Fibroblast of lung (primary cell): ENCODE data around the gene DHX57. TPM values are rescaled to one million over a fixed set of nuclear protein-coding genes. Genes with fewer than 3 reads are reported as not detected.

ENCODE experiments used
- DNase-seq, 2 donors: peaks; one replicate each; pipeline versions ENCODE4 v3.0.0 to v3.0.0-alpha.2; 2010; ENCODE audit warnings: low read depth in 2 of 2
- H2AFZ ChIP-seq: 2 replicates; pipeline ENCODE4 v1.5.1; 2012; ENCODE audit warnings: low read length, control low read depth, inconsistent platforms
- H3K27ac ChIP-seq: 2 replicates; pipeline ENCODE4 v1.5.1; 2011; ENCODE audit warnings: low read length, control low read depth; ENCODE audit not compliant: insufficient read depth
- H3K27me3 ChIP-seq: 2 replicates; pipeline ENCODE4 v1.5.1; 2011; ENCODE audit warnings: mild to moderate bottlenecking, low read length; ENCODE audit not compliant: control insufficient read depth, insufficient read depth
- H3K36me3 ChIP-seq: 2 replicates; pipeline ENCODE4 v1.5.1; 2011; ENCODE audit warnings: low read length; ENCODE audit not compliant: control insufficient read depth, insufficient read depth
- H3K4me1 ChIP-seq: 2 replicates; pipeline ENCODE4 v1.5.1; 2011; ENCODE audit warnings: low read length; ENCODE audit not compliant: control insufficient read depth, insufficient read depth; ENCODE audit errors: extremely low read depth
- H3K4me2 ChIP-seq: 2 replicates; pipeline ENCODE4 v1.5.1; 2011; ENCODE audit warnings: low read length, control low read depth; ENCODE audit not compliant: insufficient read depth; ENCODE audit errors: extremely low read depth
- H3K4me3 ChIP-seq, 4 experiments: fragments of 200-600 bp in 1 of 4; sonication (generic) in 1 of 4; replicated peaks in 1 of 4; 2 replicates each; pipeline ENCODE4 v1.5.1; 2011 to 2016; ENCODE audit warnings: low read length in 4 of 4, low read depth in 3 of 4, mild to moderate bottlenecking in 3 of 4, control low read depth in 2 of 4, inconsistent platforms in 1 of 4, mixed read lengths in 1 of 4; ENCODE audit not compliant: insufficient read depth in 1 of 4; ENCODE audit errors: control extremely low read depth in 1 of 4
- H3K79me2 ChIP-seq: 2 replicates; pipeline ENCODE4 v1.5.1; 2012; ENCODE audit warnings: mild to moderate bottlenecking, low read length, inconsistent platforms; ENCODE audit not compliant: control insufficient read depth, insufficient read depth
- H3K9ac ChIP-seq: 2 replicates; pipeline ENCODE4 v1.5.1; 2011; ENCODE audit warnings: mild to moderate bottlenecking, low read length, control low read depth; ENCODE audit not compliant: insufficient read depth
- H3K9me3 ChIP-seq: 2 replicates; pipeline ENCODE4 v1.5.1; 2012; ENCODE audit warnings: low read depth, low read length; ENCODE audit not compliant: control insufficient read depth, insufficient read depth
- H4K20me1 ChIP-seq: 2 replicates; pipeline ENCODE4 v1.5.1; 2011; ENCODE audit warnings: low read length; ENCODE audit not compliant: control insufficient read depth, insufficient read depth; ENCODE audit errors: extremely low read depth
- CTCF ChIP-seq, 2 donors: IDR thresholded peaks in 1 of 2; conservative IDR thresholded peaks in 1 of 2; 1 replicate in 1 of 2; 2 replicates in 1 of 2; pipeline ENCODE4 v1.5.1; 2011 to 2012; ENCODE audit warnings: low read length in 2 of 2, control low read depth in 1 of 2, inconsistent platforms in 1 of 2, low read depth in 1 of 2, mild to moderate bottlenecking in 1 of 2
- EZH2 ChIP-seq: IDR thresholded peaks from 2 replicates; pipeline ENCODE4 v1.5.1; 2012; ENCODE audit warnings: low read length, control low read depth, mild to moderate bottlenecking; ENCODE audit errors: missing control alignments
- polyA plus RNA-seq, 2 donors: library from polyadenylated mRNA; depleted of rRNA in 1 of 2; stranded (reverse) in 1 of 2; unstranded in 1 of 2; fragments of >200 nt; gene quantifications; 2 replicates each; pipeline ENCODE4 v1.2.1, GENCODE V29; 2011 to 2012; ENCODE audit warnings: missing spikeins in 1 of 2
- total RNA-seq: library from RNA; depleted of rRNA; stranded (reverse); fragments of >200 nt; gene quantifications from 2 replicates; pipeline ENCODE4 v1.2.1, GENCODE V29; 2014

DHX57 gene
- total and polyA plus RNA-seq, 2 donors (not counting 1 experiment from before 2014, with no cell fraction given), result 18.5 to 23.5 TPM

DNA sequence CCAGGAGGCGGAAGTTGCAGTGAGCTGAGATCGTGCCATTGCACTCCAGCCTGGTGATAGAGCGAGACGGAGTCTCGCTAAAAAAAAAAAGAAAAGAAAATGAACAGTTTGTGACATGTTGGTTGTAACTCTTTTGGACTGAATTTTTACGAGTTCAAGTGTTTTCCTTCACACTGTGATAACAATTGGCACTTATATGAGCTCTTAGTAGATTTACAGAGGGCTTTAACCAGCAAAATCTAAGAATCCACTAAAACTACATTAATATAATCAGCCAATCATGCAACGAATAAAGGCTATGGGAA, 99.9 kb downstream of the DHX57 start:
- Histone ChIP-seq H4K20me1 (no peaks in the 10 kb centered on the region), H3K36me3 (no peaks in the 10 kb centered on the region), H3K9me3 (no peaks in the 10 kb centered on the region), H3K9ac (no peak overlapping the region), H3K27ac (no peak overlapping the region), H3K27me3 (no peaks in the 10 kb centered on the region), H3K79me2 (peaks cover 8% of the 10 kb centered on the region), H2AFZ (no peak overlapping the region), H3K4me1 (peaks cover 4% of the 10 kb centered on the region), H3K4me3 (no peak overlapping the region), H3K4me2 (no peak overlapping the region)
- TF ChIP-seq EZH2, result no peak
- no peak for TF ChIP-seq CTCF (conservative IDR thresholded peaks at IDR 0.05 in 1 of 2, IDR thresholded peaks at IDR 0.05 in 1 of 2; ENCODE audit: low read depth in 1 of 2, low read length in 2 of 2)
- no peak for DNase-seq

DNA sequence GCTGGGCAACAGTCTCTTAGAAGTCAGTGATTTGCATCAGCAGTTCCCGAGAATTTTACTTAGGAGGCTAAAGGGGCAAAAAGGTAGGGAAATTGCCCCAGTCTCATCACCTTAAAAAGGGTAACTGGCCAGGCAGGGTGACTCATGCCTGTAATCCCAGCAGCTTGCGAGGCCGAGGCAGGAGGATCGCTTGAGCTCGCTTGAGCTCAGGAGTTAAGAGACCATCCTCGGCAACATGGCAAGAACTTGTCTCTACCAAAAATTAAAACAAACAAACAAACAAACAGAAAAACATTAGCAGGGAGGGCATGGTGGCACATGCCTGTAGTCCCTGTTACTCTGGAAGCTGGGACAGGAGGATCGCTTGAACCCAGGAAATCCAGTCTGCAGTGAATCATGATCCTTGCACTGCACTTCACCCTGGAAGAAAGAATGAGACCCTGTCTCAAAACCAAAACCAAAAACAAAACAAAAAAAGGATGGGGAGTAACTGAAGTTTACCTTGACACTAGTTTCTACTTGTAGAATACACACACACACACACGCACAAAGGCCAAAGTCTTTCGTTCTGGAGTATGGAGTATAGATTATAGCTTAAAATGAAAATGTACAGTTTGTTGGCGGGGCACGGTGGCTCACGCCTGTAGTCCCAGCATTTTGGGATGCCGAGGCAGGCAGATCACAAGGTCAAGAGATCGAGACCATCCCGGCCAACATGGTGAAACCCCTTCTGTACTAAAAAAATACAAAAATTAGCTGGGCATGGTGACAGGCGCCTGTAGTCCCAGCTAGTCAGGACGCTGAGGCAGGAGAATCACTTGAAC, 100.4 kb downstream of the DHX57 start:
- no peaks in the 10 kb centered on the region for H3K36me3 ChIP-seq
- H3K4me2 ChIP-seq, result no peak overlapping the region
- no peak for DNase-seq
- no peak for TF ChIP-seq EZH2
- no peak for TF ChIP-seq CTCF (conservative IDR thresholded peaks at IDR 0.05 in 1 of 2, IDR thresholded peaks at IDR 0.05 in 1 of 2; ENCODE audit: low read depth in 1 of 2, low read length in 2 of 2)
- no peak overlapping the region for H3K9ac ChIP-seq
- peaks cover 4% of the 10 kb centered on the region for H3K4me1 ChIP-seq
- H4K20me1 ChIP-seq, result no peaks in the 10 kb centered on the region
- H3K9me3 ChIP-seq, result no peaks in the 10 kb centered on the region
- no peak overlapping the region for H3K27ac ChIP-seq
- peaks cover 8% of the 10 kb centered on the region for H3K79me2 ChIP-seq
- H3K27me3 ChIP-seq, result no peaks in the 10 kb centered on the region
- H3K4me3 ChIP-seq, result no peak overlapping the region
- H2AFZ ChIP-seq, result no peak overlapping the region

DNA sequence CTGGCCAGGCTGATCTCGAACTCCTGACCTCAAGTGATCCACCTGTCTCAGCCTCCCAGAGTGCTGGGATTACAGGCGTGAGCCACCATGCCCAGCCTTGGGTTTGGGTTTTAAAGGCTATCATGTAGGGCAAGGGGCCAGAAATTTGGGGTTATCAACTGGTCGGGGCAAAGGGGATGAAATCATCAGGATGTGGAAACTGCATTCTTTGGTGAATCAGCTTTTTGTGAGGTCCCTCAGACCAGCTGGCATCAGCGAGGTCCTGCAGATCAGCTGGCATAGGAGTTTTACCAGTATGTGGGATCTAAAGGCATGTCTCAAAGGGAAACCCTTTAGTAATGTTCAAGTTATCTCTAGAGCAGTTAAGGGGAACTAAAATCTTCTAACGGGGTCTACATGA, 104.1 kb downstream of the DHX57 start:
- Histone ChIP-seq H3K4me3 (no peak overlapping the region), H3K27me3 (no peaks in the 10 kb centered on the region), H2AFZ (no peak overlapping the region), H3K4me1 (no peaks in the 10 kb centered on the region), H3K27ac (no peak overlapping the region), H3K4me2 (no peak overlapping the region), H4K20me1 (no peaks in the 10 kb centered on the region), H3K9me3 (no peaks in the 10 kb centered on the region), H3K36me3 (no peaks in the 10 kb centered on the region), H3K79me2 (no peaks in the 10 kb centered on the region), H3K9ac (no peak overlapping the region)
- DNase-seq, result peak; percentile 28 to 39
- TF ChIP-seq EZH2 (no peak), CTCF (conservative IDR thresholded peaks at IDR 0.05 in 1 of 2, IDR thresholded peaks at IDR 0.05 in 1 of 2; ENCODE audit: low read depth in 1 of 2, low read length in 2 of 2) (no peak)
